NCI-H524 treated with DMSO at 0.1 percent for 48 hours (cell line): ENCODE measurements around the gene TIE1.

ENCODE experiments used
- DNase-seq: peaks from one replicate; lab custom pipeline; 2025; lab: John Stamatoyannopoulos, UW

Gene TIE1

DNA sequence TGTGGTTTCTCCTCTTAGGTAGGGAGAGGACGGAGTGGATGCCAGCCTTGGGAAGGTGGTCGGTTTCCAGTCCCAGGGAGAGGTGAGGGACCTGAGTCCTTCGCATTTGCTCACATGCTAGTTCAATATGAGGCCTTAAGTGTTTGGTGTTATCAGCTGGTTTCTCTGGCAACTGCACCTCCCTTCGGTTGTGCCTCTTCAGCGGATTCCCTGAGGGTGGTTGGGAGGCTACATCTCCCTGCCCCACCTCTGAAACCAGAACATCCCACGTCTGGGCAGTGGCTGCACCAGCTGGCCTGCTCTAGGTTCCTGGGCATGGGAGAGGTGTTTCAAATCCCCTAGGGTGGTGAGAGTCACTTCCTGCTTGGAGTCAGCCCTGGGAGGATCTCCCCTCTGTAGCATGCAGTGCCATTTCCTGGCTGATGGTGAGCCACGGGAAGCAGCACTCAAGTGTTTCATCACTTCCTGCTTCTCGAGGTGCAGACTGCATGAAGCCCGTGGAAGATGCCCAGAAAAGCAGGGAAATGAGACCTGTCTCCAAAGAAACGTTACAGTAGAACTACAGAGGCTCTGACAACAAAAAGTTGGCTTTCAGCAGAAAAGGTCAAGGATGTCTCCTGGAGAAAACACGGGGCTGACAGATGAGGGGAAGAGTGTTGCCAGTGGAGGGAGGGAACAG is 26.5 kb upstream of the TIE1 start:
- DNase-seq = no peak

DNA sequence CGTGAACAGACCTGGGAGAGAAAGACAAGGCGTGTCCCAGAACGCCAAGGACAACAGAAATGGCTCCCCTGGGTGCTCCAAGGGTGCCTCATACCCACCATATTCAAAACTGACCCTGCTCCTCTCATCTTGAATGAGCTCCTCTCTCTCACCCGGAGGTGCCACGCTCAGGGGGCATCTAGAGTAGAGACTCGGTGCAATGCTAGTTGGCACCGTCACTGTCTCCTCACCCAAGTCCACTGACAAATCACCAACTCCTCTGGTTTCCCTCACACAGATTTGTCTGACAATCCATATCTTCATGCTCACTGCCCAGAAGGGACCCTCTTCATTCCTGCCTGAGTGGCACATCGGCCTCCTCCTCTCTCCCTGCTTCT is 26.0 kb upstream of the TIE1 start:
- no peak for DNase-seq

DNA sequence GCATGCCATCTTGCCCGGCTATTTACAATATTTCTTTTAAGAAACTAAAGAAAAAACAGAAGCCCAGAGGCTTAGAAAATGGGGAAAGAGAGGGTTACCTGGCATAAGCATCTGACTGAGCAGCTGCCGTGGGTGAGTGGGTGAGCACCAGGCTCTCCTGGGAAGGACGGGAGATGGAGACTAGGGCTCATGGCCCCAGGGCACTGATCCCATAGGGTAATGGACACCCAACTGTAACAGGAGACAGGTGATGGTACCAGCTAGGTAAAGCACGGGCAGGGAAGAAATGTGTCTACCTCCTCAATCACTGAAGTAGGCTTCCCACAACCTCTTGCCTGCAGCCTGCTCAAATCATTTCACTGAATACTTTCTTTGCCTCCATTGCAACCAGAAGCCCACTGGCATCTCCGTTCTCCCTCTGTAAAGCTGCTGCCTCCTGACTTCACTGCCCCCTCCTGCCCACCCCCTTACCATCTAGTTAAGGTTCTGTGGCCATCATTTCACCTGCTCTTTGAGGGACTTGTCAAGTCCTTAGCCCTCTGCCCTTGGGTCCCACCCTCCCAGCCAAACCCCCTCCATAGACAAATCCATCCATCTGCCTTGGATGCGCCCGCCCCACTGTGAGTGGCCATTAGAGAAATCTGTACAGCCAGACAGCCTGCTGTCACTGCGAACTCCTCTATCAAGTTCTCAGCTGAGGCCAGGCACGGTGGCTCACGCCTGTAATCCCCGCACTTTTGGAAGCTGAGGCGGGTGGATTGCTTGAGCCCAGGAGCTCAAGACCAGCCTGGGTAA is 24.8 kb upstream of the TIE1 start:
- no peak for DNase-seq

GRCh38 chr1:43276673-43277072 is 24.1 kb upstream of the TIE1 start:
- DNase-seq = no peak

GRCh38 chr1:43277116-43277876 is 23.5 kb upstream of the TIE1 start:
- no peak for DNase-seq

DNA sequence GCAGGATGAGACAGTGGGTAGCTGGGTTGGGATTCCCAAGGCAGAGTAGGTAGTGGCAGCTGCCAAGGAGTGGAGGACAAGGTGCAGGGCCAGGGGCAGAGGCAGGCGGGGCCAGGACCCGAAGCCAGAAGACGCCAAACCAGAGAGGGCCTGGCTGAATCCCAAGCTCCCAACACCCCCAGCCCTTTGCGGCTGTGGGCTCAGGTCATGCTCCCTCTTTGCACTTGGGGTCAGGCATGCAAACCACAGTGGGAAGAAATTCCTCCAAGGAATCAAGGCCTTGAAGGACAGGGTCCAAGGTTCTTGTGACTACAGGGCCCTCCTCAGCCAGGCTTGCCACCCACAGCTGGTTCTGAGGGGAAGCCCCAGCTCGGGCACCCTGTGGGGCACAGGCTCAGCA is 21.6 kb upstream of the TIE1 start:
- no peak for DNase-seq

DNA sequence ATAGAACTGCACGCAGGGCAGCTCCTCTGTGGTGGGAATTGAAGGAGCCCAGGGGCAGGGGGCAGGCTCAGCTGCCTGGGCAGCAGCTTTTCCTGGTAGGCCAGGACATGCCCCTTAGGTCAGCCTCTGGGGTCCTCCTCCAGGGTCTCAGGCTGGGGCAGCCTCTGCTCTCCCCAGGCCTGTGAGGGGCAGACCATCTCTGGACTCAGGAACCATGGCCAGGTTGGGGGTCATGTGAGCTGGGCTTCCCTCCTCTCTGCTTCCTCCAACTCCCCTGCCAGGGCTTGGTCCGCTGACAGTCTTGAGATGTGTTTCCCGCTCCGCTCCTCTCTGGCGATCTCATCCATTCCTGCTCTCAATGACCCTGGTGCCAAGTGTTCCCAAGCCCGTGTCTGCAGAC is 21.1 kb upstream of the TIE1 start:
- no peak for DNase-seq

- DNase-seq = no peak
Observed at GRCh38 chr1:43280692-43281091, 20.1 kb upstream of the TIE1 start.

GRCh38 chr1:43282220-43283195 is 18.3 kb upstream of the TIE1 start:
- DNase-seq = no peak

- DNase-seq = no peak
Observed at GRCh38 chr1:43284065-43284464, 16.7 kb upstream of the TIE1 start.

- no peak for DNase-seq
Observed at GRCh38 chr1:43284546-43285110, 16.2 kb upstream of the TIE1 start.

DNA sequence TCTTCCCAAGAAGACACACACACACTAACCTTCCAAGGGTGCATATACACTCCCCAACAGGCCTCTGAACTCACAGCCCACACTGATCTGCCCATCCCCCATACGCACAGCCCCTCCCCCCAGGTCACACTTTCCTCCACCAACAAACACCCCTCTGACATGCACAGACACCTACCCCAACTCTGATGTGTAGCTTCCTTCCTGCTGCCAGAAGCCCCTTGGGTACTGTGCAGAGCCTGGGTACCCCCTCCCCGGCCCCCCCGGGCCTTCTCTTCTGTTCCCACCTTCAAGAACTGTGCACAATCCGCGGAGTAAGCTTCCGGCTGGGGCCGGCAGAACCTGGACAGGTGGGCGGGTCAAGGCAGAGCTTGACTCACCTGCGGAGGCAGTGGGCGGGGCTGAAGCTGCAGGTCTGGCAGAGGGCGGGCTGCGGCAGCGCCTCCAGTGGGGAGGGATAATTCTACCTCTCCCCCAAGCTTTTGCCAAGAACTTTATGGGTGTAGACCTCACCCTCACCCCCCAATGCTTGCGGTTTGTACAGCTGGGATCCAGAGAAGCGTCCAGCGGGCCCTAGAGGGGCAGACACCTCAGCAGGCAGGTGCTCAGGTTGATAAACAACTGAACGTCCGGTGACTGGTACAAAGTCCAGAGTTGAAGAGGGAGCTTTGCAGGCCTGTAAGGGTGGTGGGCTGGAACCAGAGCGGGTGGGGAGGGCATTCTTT is 15.4 kb upstream of the TIE1 start, which contains the start of gene C1orf210:
Gene C1orf210 (minus strand): TSS at position 313 of the 722 bp plus-strand sequence. CDS start 2,311 bp downstream, outside the sequence.
- DNase-seq = no peak

DNA sequence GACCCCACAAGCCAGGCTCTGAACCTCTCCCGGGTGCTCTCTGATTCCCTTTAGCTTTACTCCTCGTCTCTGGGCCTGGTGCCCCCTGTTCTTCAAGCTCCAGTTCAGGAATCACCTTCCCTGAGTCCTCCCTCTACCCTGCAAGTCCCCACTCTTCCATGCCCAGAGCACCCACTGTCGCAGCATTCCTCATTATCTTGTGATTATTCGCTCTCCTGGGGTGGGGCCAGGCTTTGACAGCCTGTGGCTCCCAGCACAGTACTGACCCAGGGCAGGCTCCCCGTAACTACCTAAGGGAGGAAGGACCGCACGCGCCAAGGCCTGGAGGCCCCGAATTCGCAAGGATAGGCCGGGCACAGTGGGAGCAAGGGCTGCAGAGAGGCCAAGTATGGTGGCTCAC is 14.7 kb upstream of the TIE1 start:
- no peak for DNase-seq

DNA sequence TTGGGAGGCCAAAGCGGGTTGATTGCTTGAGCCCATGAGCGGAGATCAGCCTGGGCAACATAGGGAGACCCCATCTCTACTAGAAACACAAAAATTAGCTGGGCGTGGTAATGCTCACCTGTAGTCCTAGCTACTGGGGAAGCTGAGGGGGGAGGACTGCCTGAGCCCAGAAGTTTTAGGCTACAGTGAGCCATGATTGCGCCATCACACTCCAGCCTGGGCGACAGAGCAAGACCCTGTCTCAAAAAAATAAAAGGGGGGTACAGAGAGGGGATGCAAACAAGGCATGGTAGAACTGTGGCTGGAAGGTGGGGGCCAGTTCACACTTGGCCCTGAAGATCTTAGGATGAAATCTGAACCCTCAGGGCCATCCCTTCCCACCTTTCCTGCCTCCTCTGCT is 14.2 kb upstream of the TIE1 start:
- no peak for DNase-seq

DNA sequence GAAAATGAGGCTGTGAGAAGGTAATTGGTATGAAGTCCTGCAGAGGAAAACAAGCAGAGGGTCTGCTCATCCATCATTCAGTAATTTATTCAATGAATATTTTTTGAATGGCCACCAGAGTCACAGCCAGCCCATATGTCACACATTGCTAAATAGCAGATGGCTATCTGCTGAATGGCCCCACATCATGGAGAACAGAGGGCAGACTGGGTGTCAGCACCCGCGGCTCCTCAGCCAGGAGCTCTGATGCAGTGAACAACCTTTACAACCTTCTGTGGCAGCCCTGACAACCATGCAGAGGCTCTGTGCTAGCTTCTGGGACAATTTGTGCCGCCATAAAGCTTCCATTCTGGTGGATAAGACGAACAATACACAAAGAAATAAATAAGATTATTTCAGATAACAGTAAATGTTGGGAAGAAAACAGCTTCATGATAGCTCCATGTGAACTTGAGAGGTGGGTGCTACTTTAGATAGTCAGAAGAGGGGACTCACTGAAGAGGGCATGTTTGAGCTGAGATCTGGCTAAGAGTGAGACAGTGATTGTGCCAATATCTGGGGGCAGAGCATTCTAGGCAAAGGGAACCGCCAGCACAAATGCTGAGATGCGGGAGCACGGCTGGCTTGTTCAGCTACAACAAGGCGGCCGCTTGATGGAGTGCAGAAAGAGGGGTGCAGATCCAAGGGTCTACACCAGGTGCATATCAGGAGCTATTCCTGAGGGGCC is 12.6 kb upstream of the TIE1 start:
- peak; percentile 43 for DNase-seq

- no peak for DNase-seq
Observed at GRCh38 chr1:43288785-43289706, 11.7 kb upstream of the TIE1 start.

DNA sequence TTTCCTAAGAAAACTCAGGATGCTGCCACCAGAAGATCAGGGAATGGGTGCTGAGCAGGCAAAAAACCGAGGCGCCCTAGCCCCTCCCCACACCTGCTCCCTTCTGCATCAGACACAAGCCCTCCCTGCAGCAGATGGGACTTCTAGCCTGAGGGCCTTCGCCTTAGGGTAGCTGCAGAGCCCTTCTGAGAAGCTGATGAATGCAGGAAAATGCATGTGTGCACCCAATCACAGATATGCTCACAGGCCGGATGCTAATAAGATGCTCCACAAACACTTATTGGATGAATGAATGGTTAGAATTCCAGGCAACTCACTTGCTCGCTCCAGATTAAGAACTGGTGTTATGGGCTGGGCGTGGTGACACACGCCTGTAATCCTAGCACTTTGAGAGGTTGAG is 8.6 kb upstream of the TIE1 start:
- no peak for DNase-seq

GRCh38 chr1:43292679-43293078 is 8.1 kb upstream of the TIE1 start:
- no peak for DNase-seq

- DNase-seq = no peak
Observed at GRCh38 chr1:43293176-43293575, 7.6 kb upstream of the TIE1 start.
